Measurements from ENCODE around the gene DTNA. TPM values are rescaled to one million over a fixed set of nuclear protein-coding genes. Genes with fewer than 3 reads are reported as not detected.
"Not testable (repeated sequence)": the region's sequence is repeated elsewhere in the genome, so short reads cannot be mapped to it uniquely, and the experiment has no call there.

Gene DTNA
- total RNA-seq, 1 donor from 2014 or later, result 140 TPM

GRCh38 chr18:34871435-34871834 lies 161.3 kb downstream of the DTNA start:
- ATAC-seq, result no peak
- intact Hi-C loops (cut with micrococcal nuclease), result no loop called here
- no peak for DNase-seq

- DNase-seq (no peak), ATAC-seq (no peak)
- intact Hi-C loops (cut with micrococcal nuclease), result no loop called here
Measured at GRCh38 chr18:34872066-34872465, 162.0 kb downstream of the DTNA start.

GRCh38 chr18:34873986-34874580 lies 164.0 kb downstream of the DTNA start:
- DNase-seq (no peak), ATAC-seq (no peak)
- intact Hi-C loops (cut with micrococcal nuclease), result no loop called here

- ATAC-seq (no peak), DNase-seq (no peak)
- intact Hi-C loops (cut with micrococcal nuclease), result no loop called here
Measured at GRCh38 chr18:34875150-34875549, 165.1 kb downstream of the DTNA start.

GRCh38 chr18:34880403-34880802 lies 170.3 kb downstream of the DTNA start:
- intact Hi-C loops (cut with micrococcal nuclease), result no loop called here
- ATAC-seq (peak; percentile 67), DNase-seq (no peak)

GRCh38 chr18:34880882-34881834 lies 171.1 kb downstream of the DTNA start:
- intact Hi-C loops (cut with micrococcal nuclease), result no loop called here
- ATAC-seq (peak; percentile 91), DNase-seq (no peak)

GRCh38 chr18:34884436-34884835 lies 174.3 kb downstream of the DTNA start:
- DNase-seq (no peak), ATAC-seq (peak; percentile 38)
- intact Hi-C loops (cut with micrococcal nuclease), result no loop called here

- intact Hi-C loops (cut with micrococcal nuclease), result no loop called here
- ATAC-seq, result no peak
Measured at GRCh38 chr18:34886177-34886576, 176.1 kb downstream of the DTNA start.

GRCh38 chr18:34887881-34888580 lies 177.9 kb downstream of the DTNA start:
- intact Hi-C loops (cut with micrococcal nuclease), result no loop called here
- DNase-seq (no peak), ATAC-seq (no peak)

More at GRCh38 chr18:34886177-34886576, 176.1 kb downstream of the DTNA start:
- no peak for DNase-seq

- intact Hi-C loops (cut with micrococcal nuclease), result no loop called here
- ATAC-seq (no peak), DNase-seq (no peak)
Measured at GRCh38 chr18:34890486-34891085, 180.5 kb downstream of the DTNA start.

GRCh38 chr18:34892379-34892778 lies 182.3 kb downstream of the DTNA start:
- DNase-seq (no peak), ATAC-seq (peak; percentile 32)
- intact Hi-C loops (cut with micrococcal nuclease), result no loop called here

GRCh38 chr18:34893239-34893638 lies 183.1 kb downstream of the DTNA start:
- no peak for DNase-seq
- intact Hi-C loops (cut with micrococcal nuclease), result no loop called here
- ATAC-seq, result no peak

- intact Hi-C loops (cut with micrococcal nuclease), result no loop called here
- no peak for ATAC-seq
Measured at GRCh38 chr18:34901299-34901698, 191.2 kb downstream of the DTNA start.

GRCh38 chr18:34904994-34905393 lies 194.9 kb downstream of the DTNA start:
- no peak for DNase-seq
- intact Hi-C loops (cut with micrococcal nuclease), result no loop called here
- no peak for ATAC-seq

More at GRCh38 chr18:34901299-34901698, 191.2 kb downstream of the DTNA start:
- no peak for DNase-seq

GRCh38 chr18:34906985-34907384 lies 196.9 kb downstream of the DTNA start:
- DNase-seq; intact Hi-C loops (cut with micrococcal nuclease); ATAC-seq: not testable (repeated sequence)

- peak; percentile 60 for ATAC-seq
- intact Hi-C loops (cut with micrococcal nuclease), result no loop called here
- DNase-seq, result no peak
Measured at GRCh38 chr18:34909637-34910364, 199.7 kb downstream of the DTNA start.

- no peak for ATAC-seq
- no peak for DNase-seq
- intact Hi-C loops (cut with micrococcal nuclease), result no loop called here
Measured at GRCh38 chr18:34911081-34911480, 201.0 kb downstream of the DTNA start.

- ATAC-seq (no peak), DNase-seq (no peak)
- intact Hi-C loops (cut with micrococcal nuclease), result no loop called here
Measured at GRCh38 chr18:34911661-34912384, 201.7 kb downstream of the DTNA start.
